KMS-11 (cell line): ENCODE results near the gene OOSP2.

Experiments used
- H2AFZ ChIP-seq: fragments of 200-600 bp; sonication (generic); 2 replicates; pipeline ENCODE4 v1.6.1; 2016; ENCODE audit warnings: antibody characterized with exemption, mixed run types, low read depth
- H3K27ac ChIP-seq: fragments of 200-600 bp; sonication (generic); 2 replicates; pipeline ENCODE4 v1.6.1; 2016; ENCODE audit warnings: mild to moderate bottlenecking, mixed run types
- H3K27me3 ChIP-seq: fragments of 200-600 bp; sonication (generic); 2 replicates; pipeline ENCODE4 v1.6.1; 2017; ENCODE audit warnings: mild to moderate bottlenecking, low read depth, mixed run types, moderate library complexity; ENCODE audit not compliant: insufficient read depth
- H3K36me3 ChIP-seq: fragments of 200-600 bp; sonication (generic); 2 replicates; pipeline ENCODE4 v1.6.1; 2017; ENCODE audit warnings: mild to moderate bottlenecking, mixed run types; ENCODE audit not compliant: insufficient read depth
- H3K4me1 ChIP-seq: fragments of 200-600 bp; sonication (generic); 2 replicates; pipeline ENCODE4 v1.6.1; 2016; ENCODE audit warnings: mild to moderate bottlenecking, low read depth, mixed run types; ENCODE audit not compliant: poor library complexity, severe bottlenecking
- H3K4me2 ChIP-seq: fragments of 200-600 bp; sonication (generic); 2 replicates; pipeline ENCODE4 v1.7.0; 2016; ENCODE audit warnings: mild to moderate bottlenecking, mixed run types
- H3K4me3 ChIP-seq: fragments of 200-600 bp; sonication (generic); IDR thresholded peaks from 2 replicates; pipeline ENCODE4 v1.6.1; 2017; ENCODE audit warnings: low read depth, low read length, mixed read lengths; ENCODE audit not compliant: insufficient read depth
- H3K79me2 ChIP-seq: fragments of 200-600 bp; sonication (generic); 2 replicates; pipeline ENCODE4 v1.6.1; 2016; ENCODE audit warnings: low read depth, mixed run types; ENCODE audit not compliant: insufficient read depth
- H3K9ac ChIP-seq: fragments of 200-600 bp; sonication (generic); 2 replicates; pipeline ENCODE4 v1.6.1; 2016; ENCODE audit warnings: mild to moderate bottlenecking, mixed run types
- H4K20me1 ChIP-seq: fragments of 200-600 bp; sonication (generic); 2 replicates; pipeline ENCODE4 v1.6.1; 2016; ENCODE audit warnings: mild to moderate bottlenecking, mixed run types; ENCODE audit not compliant: insufficient read depth
- TF ChIP-seq, protein P1 (sequence below): fragments of 200-600 bp; sonication (generic); conservative IDR thresholded peaks from 2 replicates; pipeline ENCODE4 v1.6.1; 2017; ENCODE audit warnings: low read depth, mild to moderate bottlenecking, antibody characterized with exemption, low read length, moderate library complexity, mixed read lengths

Gene OOSP2

DNA sequence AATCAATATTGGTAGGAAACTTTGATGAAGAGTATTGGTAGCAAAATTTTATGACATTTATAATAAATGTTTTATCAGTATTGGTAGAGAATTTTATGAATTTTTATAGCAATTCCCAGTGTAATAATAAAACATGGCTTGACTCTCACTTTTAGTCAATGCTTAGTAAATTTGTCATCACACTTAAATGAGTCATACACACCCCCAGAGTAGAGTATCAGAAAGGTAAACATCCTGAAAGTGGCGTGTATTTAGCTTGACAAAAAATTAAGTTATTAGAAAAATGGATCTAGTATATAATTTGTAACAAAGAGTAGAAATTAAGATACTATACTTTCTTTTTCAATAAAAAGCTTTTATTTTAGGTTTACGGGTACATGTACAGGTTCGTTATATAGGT is 18.8 kb downstream of the OOSP2 start:
- Histone ChIP-seq H3K4me1 (no peaks in the 10 kb centered on the region), H2AFZ (no peak overlapping the region), H3K27ac (no peak overlapping the region), H3K9ac (no peak overlapping the region), H4K20me1 (no peaks in the 10 kb centered on the region), H3K27me3 (no peaks in the 10 kb centered on the region), H3K79me2 (no peaks in the 10 kb centered on the region), H3K36me3 (no peaks in the 10 kb centered on the region), H3K4me2 (no peak overlapping the region), H3K4me3 (no peak overlapping the region)
- TF ChIP-seq, protein P1, sequence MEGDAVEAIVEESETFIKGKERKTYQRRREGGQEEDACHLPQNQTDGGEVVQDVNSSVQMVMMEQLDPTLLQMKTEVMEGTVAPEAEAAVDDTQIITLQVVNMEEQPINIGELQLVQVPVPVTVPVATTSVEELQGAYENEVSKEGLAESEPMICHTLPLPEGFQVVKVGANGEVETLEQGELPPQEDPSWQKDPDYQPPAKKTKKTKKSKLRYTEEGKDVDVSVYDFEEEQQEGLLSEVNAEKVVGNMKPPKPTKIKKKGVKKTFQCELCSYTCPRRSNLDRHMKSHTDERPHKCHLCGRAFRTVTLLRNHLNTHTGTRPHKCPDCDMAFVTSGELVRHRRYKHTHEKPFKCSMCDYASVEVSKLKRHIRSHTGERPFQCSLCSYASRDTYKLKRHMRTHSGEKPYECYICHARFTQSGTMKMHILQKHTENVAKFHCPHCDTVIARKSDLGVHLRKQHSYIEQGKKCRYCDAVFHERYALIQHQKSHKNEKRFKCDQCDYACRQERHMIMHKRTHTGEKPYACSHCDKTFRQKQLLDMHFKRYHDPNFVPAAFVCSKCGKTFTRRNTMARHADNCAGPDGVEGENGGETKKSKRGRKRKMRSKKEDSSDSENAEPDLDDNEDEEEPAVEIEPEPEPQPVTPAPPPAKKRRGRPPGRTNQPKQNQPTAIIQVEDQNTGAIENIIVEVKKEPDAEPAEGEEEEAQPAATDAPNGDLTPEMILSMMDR: no peak

DNA sequence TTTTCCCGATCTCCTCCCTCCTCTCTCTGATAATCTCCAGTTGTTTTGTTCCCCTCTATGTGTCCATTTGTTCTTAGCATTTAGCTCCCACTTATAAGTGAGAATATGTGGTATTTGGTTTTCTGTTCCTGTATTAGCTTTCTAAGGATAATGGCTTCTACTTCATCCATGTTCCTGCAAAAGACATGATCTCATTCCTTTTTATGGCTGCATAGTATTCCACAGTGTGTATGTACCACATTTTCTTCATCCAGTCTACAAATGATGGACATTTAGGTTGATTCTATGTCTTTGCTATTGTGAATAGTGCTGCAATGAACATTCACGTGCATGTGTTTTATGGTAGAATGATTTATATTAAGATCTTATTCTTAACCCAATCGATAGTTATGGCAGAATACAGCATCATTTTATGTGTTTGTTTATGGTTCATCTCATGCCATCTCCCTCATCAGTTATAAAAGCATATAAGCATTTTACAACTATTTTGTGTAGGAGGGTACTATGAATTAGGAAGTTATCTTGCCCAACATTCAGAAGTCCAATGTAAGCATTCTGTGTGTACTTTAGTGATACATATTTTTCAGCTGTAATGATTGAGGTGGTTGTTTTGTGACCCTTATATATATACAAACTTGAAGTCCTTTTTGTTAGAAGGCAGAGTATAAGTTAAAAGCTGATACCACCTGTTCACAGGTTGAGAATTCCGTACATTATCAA is 19.5 kb downstream of the OOSP2 start:
- H3K27ac ChIP-seq: no peak overlapping the region
- H3K27me3 ChIP-seq: no peaks in the 10 kb centered on the region
- H3K79me2 ChIP-seq: no peaks in the 10 kb centered on the region
- H4K20me1 ChIP-seq: no peaks in the 10 kb centered on the region
- H3K4me1 ChIP-seq: no peaks in the 10 kb centered on the region
- no peak overlapping the region for H3K4me3 ChIP-seq
- TF ChIP-seq, protein P1: no peak
- no peak overlapping the region for H3K9ac ChIP-seq
- no peaks in the 10 kb centered on the region for H3K36me3 ChIP-seq
- H3K4me2 ChIP-seq: no peak overlapping the region
- no peak overlapping the region for H2AFZ ChIP-seq

DNA sequence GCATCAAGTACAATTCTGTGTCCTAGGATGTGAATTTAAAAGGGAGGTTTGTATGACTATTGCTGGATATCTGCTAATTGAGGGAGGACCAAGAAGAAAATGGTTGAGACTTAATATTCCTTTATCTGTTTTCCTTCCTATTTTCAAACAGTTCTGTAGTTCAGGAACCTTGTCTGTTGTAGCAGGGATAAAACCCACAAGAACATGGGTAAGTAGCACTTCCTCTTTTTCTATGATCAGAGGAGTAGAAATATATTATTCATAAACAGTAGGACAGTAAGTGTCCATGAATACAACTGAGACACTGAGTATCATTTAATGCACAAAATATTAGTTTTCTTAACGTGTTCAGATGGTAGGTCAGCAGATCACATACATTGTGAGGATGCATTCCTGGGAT is 23.9 kb downstream of the OOSP2 start:
- Histone ChIP-seq H3K79me2 (no peaks in the 10 kb centered on the region), H3K4me1 (no peaks in the 10 kb centered on the region), H3K4me3 (no peak overlapping the region), H3K27me3 (no peaks in the 10 kb centered on the region), H3K27ac (no peak overlapping the region), H3K4me2 (no peak overlapping the region), H4K20me1 (no peaks in the 10 kb centered on the region), H3K36me3 (no peaks in the 10 kb centered on the region), H3K9ac (no peak overlapping the region), H2AFZ (no peak overlapping the region)
- TF ChIP-seq, protein P1: no peak

DNA sequence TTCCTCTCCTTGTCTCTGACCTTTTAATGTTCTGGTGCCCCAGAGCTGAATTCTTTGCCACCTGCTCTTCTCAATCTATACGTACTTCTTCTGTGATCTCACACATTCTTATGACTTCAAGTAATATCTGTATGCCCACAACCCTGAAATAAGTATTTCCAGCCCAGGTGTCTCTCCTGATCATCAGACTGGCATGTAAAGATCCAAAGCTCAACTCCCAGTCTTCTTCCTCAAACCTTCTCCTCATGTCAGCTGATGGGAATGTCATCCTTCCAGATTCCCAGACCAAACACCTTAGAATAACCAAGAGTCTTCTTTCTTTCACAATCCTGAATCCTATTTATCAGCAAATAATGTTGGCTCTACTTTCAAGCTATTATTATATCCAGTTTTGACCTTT is 25.6 kb downstream of the OOSP2 start:
- Histone ChIP-seq H3K27me3 (no peaks in the 10 kb centered on the region), H3K27ac (no peak overlapping the region), H3K9ac (no peak overlapping the region), H3K4me2 (no peak overlapping the region), H4K20me1 (no peaks in the 10 kb centered on the region), H3K79me2 (no peaks in the 10 kb centered on the region), H2AFZ (no peak overlapping the region), H3K4me1 (no peaks in the 10 kb centered on the region), H3K4me3 (no peak overlapping the region), H3K36me3 (no peaks in the 10 kb centered on the region)
- TF ChIP-seq, protein P1: no peak
